Measurements from ENCODE around the gene KLHDC7B.

KLHDC7B gene

DNA sequence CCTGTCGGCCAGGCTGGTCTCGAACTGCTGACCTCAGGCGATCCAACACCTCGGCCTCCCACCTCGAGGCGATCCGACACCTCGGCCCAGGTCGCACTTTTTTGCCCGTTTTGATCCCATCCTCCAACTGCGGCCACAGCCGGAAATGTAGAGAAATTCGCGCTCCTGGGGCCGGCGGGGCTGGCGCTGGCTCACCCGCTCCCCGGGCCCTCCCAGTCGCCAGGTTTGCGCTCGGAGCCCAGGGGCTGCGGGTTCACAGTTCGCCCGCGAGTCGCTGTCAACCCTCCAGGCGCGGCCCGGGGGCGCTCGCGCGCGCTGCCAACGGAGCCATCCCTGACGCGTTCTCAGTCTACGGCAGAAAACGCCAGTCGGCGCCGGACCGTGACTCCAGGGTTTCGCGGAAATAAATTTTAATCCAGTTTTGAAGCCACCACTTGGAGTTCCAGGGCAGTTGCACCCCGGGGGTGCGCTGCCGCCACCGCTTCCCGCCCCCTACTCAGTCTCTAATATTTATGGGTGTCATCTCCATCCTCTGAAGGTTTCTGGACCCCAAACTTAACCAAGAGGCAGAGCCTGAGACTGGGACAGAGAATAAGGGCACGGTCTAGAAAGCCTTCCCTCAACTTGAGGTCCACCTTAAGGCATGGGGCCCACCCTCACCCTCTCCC lies 1.5 kb upstream of the KLHDC7B start:
- H3K4me3 Mint-ChIP-seq = no peak overlapping the region
- H3K9me3 Mint-ChIP-seq = no peaks in the 10 kb centered on the region
- TF ChIP-seq, protein P1, sequence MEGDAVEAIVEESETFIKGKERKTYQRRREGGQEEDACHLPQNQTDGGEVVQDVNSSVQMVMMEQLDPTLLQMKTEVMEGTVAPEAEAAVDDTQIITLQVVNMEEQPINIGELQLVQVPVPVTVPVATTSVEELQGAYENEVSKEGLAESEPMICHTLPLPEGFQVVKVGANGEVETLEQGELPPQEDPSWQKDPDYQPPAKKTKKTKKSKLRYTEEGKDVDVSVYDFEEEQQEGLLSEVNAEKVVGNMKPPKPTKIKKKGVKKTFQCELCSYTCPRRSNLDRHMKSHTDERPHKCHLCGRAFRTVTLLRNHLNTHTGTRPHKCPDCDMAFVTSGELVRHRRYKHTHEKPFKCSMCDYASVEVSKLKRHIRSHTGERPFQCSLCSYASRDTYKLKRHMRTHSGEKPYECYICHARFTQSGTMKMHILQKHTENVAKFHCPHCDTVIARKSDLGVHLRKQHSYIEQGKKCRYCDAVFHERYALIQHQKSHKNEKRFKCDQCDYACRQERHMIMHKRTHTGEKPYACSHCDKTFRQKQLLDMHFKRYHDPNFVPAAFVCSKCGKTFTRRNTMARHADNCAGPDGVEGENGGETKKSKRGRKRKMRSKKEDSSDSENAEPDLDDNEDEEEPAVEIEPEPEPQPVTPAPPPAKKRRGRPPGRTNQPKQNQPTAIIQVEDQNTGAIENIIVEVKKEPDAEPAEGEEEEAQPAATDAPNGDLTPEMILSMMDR (IDR thresholded peaks at IDR 0.05) = peak; percentile 59
- no peaks in the 10 kb centered on the region for H3K36me3 Mint-ChIP-seq (ENCODE audit: low read depth)
- peaks cover 18% of the 10 kb centered on the region for H3K4me1 Mint-ChIP-seq
- H3K27me3 Mint-ChIP-seq (ENCODE audit: low read depth, poor library complexity) = peaks cover 12% of the 10 kb centered on the region
- no peak overlapping the region for H3K27ac Mint-ChIP-seq
- peak; percentile 90 for DNase-seq

DNA sequence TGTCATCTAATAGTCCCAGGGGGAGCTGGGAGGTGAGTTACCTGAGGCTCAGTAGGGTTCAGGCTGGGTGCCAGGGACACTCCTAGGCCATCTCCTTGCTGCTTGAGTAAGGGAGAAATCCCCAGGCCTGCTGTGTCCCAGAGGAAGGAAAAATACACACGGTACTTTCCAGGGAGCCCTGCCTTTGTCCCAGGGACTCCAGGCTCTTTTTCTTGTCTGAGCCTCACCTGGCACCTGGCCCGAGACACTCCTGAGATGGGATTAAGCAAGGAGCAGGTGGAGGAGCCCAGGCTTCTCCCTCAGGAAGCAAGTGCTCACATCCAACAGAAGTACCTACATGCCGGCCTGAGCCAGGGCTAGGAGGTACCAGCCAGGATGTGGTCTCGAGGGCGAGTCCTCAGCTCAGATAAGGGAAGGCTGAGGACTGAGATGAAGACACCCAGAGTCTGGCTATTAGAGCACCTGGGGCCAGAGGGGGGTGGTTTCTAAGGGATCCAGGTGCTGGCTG lies 899 bp upstream of the KLHDC7B start:
- Mint-ChIP-seq H3K27me3 (ENCODE audit: low read depth, poor library complexity) (peaks cover 12% of the 10 kb centered on the region), H3K36me3 (ENCODE audit: low read depth) (no peaks in the 10 kb centered on the region), H3K9me3 (no peaks in the 10 kb centered on the region), H3K4me3 (no peak overlapping the region), H3K4me1 (peaks cover 17% of the 10 kb centered on the region), H3K27ac (no peak overlapping the region)
- TF ChIP-seq, protein P1 (IDR thresholded peaks at IDR 0.05) = no peak
- DNase-seq = no peak

DNA sequence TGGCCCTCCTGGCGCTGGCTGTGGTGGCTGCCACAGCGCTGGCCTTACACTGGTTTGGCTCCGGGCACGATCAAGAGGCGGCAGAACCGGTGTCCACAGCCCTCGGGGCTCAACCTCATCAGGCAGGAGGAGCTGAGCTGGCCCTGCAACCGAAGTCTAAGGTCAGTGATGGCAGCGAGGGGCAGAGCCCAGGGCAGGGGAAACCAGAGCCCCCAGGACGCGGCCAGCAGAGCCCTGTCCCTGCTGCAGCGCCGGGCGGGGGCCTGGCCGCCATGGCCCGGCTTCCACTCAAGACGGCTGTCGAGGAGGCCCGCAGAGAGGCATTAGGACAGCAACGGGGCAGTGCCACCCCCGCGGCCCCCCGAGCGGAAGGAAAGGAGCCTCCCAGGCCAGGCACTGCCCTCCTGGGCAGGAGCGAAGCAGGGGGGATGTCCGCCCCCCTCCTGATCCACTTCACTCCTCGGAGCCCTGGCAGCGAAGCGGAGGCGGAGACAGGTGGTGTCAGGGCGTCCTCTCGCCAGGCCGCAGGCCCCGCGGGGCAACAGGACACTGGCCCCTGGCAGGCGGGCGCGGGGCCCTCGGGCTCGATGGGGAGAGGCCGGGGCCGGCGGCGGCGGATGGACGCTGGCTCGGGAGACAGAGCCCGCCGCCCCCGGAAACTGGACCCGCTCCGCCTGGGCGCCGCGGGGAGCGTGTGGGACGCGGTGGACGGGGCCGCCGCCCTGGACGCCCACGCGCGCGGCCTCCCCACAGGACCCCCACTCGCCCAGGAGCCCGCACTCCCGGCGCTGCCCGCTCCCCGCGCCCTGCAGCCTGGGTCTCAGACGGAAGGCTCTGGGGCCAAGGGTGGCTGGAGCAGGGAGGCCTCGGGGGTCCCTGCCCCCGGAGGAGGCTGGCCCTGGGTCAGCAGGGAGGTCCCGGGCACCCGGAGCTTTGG lies 895 bp downstream of the KLHDC7B start:
- Mint-ChIP-seq H3K27ac (no peak overlapping the region), H3K4me3 (no peak overlapping the region), H3K9me3 (no peaks in the 10 kb centered on the region), H3K36me3 (ENCODE audit: low read depth) (no peaks in the 10 kb centered on the region), H3K27me3 (ENCODE audit: low read depth, poor library complexity) (peaks cover 10% of the 10 kb centered on the region), H3K4me1 (peaks cover 18% of the 10 kb centered on the region)
- TF ChIP-seq, protein P1 (IDR thresholded peaks at IDR 0.05) = no peak
- no peak for DNase-seq

DNA sequence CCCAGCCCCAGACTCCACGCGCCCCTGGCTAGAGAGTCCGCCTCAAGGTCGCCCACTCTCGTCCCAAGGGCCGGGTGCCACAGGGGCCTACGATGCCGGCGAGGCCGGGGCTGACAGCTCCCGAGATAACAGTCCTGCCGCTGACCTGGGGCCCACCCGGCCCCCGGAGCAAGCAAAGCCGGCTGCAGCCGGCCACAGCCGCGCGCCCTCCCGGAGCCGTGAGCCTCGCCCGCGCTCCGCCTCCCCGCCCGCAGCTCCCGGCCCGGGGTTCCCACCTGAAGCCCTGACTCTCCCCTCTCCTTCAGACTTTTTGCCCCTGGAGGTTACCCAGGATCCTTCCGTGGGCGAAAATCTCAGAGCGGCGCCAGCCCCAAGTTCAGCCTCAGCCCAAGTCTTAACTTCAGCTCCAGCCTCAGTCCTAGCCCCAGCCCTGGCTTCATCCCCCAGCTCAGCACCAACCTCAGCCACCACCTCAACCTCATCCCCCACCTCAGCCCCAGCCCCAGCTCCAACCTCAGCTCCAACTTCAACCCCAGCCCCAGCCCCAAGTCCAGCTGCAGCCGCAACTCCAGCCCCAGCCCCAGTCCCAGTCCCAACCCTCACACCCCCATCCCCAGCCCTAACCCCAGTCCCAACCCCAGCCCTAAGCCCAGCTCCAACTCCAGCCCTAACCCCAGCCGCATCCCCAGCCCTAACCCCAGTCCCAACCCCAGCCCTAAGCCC lies 1.7 kb downstream of the KLHDC7B start:
- H3K27ac Mint-ChIP-seq = no peak overlapping the region
- H3K4me1 Mint-ChIP-seq = peaks cover 18% of the 10 kb centered on the region
- H3K27me3 Mint-ChIP-seq (ENCODE audit: low read depth, poor library complexity) = peaks cover 13% of the 10 kb centered on the region
- no peak for DNase-seq
- TF ChIP-seq, protein P1 (IDR thresholded peaks at IDR 0.05) = no peak
- H3K4me3 Mint-ChIP-seq = no peak overlapping the region
- no peaks in the 10 kb centered on the region for H3K9me3 Mint-ChIP-seq
- no peaks in the 10 kb centered on the region for H3K36me3 Mint-ChIP-seq (ENCODE audit: low read depth)

DNA sequence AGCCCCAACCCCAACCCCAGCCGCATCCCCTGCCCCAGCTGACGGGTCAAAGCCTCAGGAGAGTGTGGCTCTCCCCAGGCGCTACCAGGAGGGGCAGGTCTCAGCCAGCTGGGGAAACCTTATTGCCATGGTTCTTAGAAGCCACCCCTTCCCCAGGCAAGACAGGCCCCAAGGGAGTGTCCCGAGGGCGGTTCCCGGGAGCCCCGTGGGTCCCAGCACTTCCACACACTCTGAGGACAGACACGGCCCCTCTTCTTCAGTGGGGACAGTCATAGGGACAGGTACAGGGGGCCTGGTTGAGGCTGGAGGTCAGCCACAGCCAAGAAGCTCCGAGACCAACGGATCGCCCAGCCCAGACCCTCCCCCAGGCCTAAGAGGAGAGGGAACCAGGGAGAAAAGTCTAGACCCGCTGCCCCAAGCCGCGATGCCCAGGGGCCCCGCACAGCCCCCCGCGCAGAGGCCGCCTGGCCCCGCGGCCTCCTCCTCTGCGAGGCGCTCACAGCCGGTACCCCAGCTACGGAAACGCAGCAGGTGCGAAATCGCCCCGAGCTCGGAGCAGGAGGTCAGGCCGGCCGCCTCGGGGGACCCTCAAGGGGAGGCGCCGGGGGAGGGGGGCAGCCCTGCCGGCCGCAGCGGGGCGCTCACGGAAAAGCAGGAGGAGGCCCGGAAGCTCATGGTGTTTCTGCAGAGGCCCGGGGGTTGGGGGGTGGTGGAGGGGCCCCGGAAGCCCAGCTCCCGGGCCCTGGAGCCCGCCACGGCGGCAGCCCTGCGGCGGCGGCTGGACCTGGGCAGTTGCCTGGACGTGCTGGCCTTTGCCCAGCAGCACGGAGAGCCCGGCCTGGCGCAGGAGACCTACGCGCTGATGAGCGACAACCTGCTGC lies 2.6 kb downstream of the KLHDC7B start:
- peaks cover 18% of the 10 kb centered on the region for H3K27me3 Mint-ChIP-seq (ENCODE audit: low read depth, poor library complexity)
- peaks cover 18% of the 10 kb centered on the region for H3K4me1 Mint-ChIP-seq
- no peaks in the 10 kb centered on the region for H3K9me3 Mint-ChIP-seq
- H3K36me3 Mint-ChIP-seq (ENCODE audit: low read depth) = no peaks in the 10 kb centered on the region
- no peak overlapping the region for H3K4me3 Mint-ChIP-seq
- no peak overlapping the region for H3K27ac Mint-ChIP-seq
- no peak for DNase-seq
- TF ChIP-seq, protein P1 (IDR thresholded peaks at IDR 0.05) = no peak
